HEK293 (cell line): Measurements from ENCODE around the gene ATP6V1F.

Experiments used
- GFI1B ChIP-seq: fragments of 450-650 bp; formaldehyde crosslinking; IDR thresholded peaks from 2 replicates; pipeline ENCODE4 v1.5.1; 2016; ENCODE audit warnings: missing biosample characterization, missing genetic modification characterization
- KLF9 ChIP-seq: fragments of 450-650 bp; formaldehyde crosslinking; IDR thresholded peaks from 2 replicates; pipeline ENCODE4 v1.5.1; 2016; ENCODE audit warnings: missing biosample characterization, missing genetic modification characterization, low read depth
- MYNN ChIP-seq: fragments of 450-650 bp; formaldehyde crosslinking; IDR thresholded peaks from 2 replicates; pipeline ENCODE4 v1.5.1; 2016; ENCODE audit warnings: missing biosample characterization, missing genetic modification characterization, borderline replicate concordance
- TCF7L2 ChIP-seq: IDR thresholded peaks from 2 replicates; pipeline ENCODE4 v1.6.1; 2011; ENCODE audit warnings: low read depth, mild to moderate bottlenecking, inconsistent platforms, low read length, moderate library complexity, borderline replicate concordance
- YY1 ChIP-seq: fragments of 450-650 bp; formaldehyde crosslinking; IDR thresholded peaks from 2 replicates; pipeline ENCODE4 v1.5.1; 2018; ENCODE audit warnings: missing biosample characterization, missing genetic modification characterization
- ZBTB1 ChIP-seq: fragments of 450-650 bp; formaldehyde crosslinking; IDR thresholded peaks from 2 replicates; pipeline ENCODE4 v1.5.1; 2016; ENCODE audit warnings: missing biosample characterization, missing genetic modification characterization
- ZBTB21 ChIP-seq: fragments of 450-650 bp; formaldehyde crosslinking; IDR thresholded peaks from 2 replicates; pipeline ENCODE4 v1.5.1; 2017; ENCODE audit warnings: missing biosample characterization, missing genetic modification characterization
- ZNF175 ChIP-seq: fragments of 450-650 bp; formaldehyde crosslinking; IDR thresholded peaks from 2 replicates; pipeline ENCODE4 v1.5.1; 2016; ENCODE audit warnings: missing biosample characterization, missing genetic modification characterization
- ZNF239 ChIP-seq: fragments of 450-650 bp; formaldehyde crosslinking; IDR thresholded peaks from 2 replicates; pipeline ENCODE4 v1.5.1; 2016; ENCODE audit warnings: missing biosample characterization, missing genetic modification characterization
- ZNF274 ChIP-seq, 2 experiments: fragments of 200-500 bp in 1 of 2; fragments of 450-650 bp in 1 of 2; sonication (Bioruptor generic) in 1 of 2; formaldehyde crosslinking in 1 of 2; IDR thresholded peaks; 2 replicates each; pipeline versions ENCODE4 v1.5.1 to v1.6.1; 2014 to 2016; ENCODE audit warnings: borderline replicate concordance in 1 of 2, inconsistent platforms in 1 of 2, low read length in 1 of 2, missing biosample characterization in 1 of 2, missing genetic modification characterization in 1 of 2
- ZNF530 ChIP-seq: fragments of 450-650 bp; formaldehyde crosslinking; IDR thresholded peaks from 2 replicates; pipeline ENCODE4 v1.5.1; 2016; ENCODE audit warnings: low read depth, missing biosample characterization, missing genetic modification characterization
- ZNF704 ChIP-seq: fragments of 450-650 bp; formaldehyde crosslinking; IDR thresholded peaks from 2 replicates; pipeline ENCODE4 v1.5.1; 2016; ENCODE audit warnings: missing biosample characterization, missing genetic modification characterization
- TF ChIP-seq, protein P1 (sequence below): fragments of 450-650 bp; formaldehyde crosslinking; IDR thresholded peaks from 2 replicates; pipeline ENCODE4 v1.5.1; 2016; ENCODE audit warnings: missing biosample characterization, missing genetic modification characterization
- TF ChIP-seq, protein P2 (sequence below): fragments of 450-650 bp; formaldehyde crosslinking; IDR thresholded peaks from 2 replicates; pipeline ENCODE4 v1.5.1; 2016; ENCODE audit warnings: missing biosample characterization, missing genetic modification characterization

GRCh38 chr7:128894101-128894440 lies 31.4 kb downstream of the ATP6V1F start:
- TF ChIP-seq, protein P1, sequence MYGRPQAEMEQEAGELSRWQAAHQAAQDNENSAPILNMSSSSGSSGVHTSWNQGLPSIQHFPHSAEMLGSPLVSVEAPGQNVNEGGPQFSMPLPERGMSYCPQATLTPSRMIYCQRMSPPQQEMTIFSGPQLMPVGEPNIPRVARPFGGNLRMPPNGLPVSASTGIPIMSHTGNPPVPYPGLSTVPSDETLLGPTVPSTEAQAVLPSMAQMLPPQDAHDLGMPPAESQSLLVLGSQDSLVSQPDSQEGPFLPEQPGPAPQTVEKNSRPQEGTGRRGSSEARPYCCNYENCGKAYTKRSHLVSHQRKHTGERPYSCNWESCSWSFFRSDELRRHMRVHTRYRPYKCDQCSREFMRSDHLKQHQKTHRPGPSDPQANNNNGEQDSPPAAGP (tag by site-specific recombination) = no peak
- TF ChIP-seq ZNF530 = no peak
- TF ChIP-seq, protein P2, sequence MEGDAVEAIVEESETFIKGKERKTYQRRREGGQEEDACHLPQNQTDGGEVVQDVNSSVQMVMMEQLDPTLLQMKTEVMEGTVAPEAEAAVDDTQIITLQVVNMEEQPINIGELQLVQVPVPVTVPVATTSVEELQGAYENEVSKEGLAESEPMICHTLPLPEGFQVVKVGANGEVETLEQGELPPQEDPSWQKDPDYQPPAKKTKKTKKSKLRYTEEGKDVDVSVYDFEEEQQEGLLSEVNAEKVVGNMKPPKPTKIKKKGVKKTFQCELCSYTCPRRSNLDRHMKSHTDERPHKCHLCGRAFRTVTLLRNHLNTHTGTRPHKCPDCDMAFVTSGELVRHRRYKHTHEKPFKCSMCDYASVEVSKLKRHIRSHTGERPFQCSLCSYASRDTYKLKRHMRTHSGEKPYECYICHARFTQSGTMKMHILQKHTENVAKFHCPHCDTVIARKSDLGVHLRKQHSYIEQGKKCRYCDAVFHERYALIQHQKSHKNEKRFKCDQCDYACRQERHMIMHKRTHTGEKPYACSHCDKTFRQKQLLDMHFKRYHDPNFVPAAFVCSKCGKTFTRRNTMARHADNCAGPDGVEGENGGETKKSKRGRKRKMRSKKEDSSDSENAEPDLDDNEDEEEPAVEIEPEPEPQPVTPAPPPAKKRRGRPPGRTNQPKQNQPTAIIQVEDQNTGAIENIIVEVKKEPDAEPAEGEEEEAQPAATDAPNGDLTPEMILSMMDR (tag by site-specific recombination) = no peak
- TF ChIP-seq GFI1B (tag by site-specific recombination) = no peak
- no peak for TF ChIP-seq ZNF239 (tag by site-specific recombination)
- TF ChIP-seq ZBTB1 (tag by site-specific recombination) = no peak
- no peak for TF ChIP-seq TCF7L2
- TF ChIP-seq ZNF274 (IDR thresholded peaks at IDR 0.05; ENCODE audit: low read length) = no peak
- TF ChIP-seq ZNF274 (tag by site-specific recombination; IDR thresholded peaks at IDR 0.05; ENCODE audit: borderline replicate concordance) = no peak
- no peak for TF ChIP-seq YY1
- no peak for TF ChIP-seq KLF9
- TF ChIP-seq ZBTB21 (tag by site-specific recombination) = no peak
- no peak for TF ChIP-seq MYNN (tag by site-specific recombination)
- TF ChIP-seq ZNF175 (tag by site-specific recombination) = no peak
- TF ChIP-seq ZNF704 (tag by site-specific recombination) = no peak
